Spinal cord (tissue), 10 donors: ENCODE measurements around the gene PPP4R2. TPM values are rescaled to one million over a fixed set of nuclear protein-coding genes. Genes with fewer than 3 reads are reported as not detected.

Source experiments
- DNase-seq, 6 donors: peaks; one replicate each; pipeline versions ENCODE4 v3.0.0 to v3.0.0-alpha.2; 2013 to 2015; ENCODE audit warnings: low spot score in 6 of 6, low read depth in 4 of 6
- H3K27ac ChIP-seq: one replicate; pipeline ENCODE4 v1.5.1; 2013; ENCODE audit warnings: low read depth, low read length, control low read depth
- H3K27me3 ChIP-seq: one replicate; pipeline ENCODE4 v1.6.1; 2013; ENCODE audit warnings: low read length; ENCODE audit not compliant: control insufficient read depth, insufficient read depth
- H3K36me3 ChIP-seq: one replicate; pipeline ENCODE4 v1.6.1; 2013; ENCODE audit warnings: low read length; ENCODE audit not compliant: control insufficient read depth, insufficient read depth
- H3K4me1 ChIP-seq: one replicate; pipeline ENCODE4 v1.6.1; 2013; ENCODE audit warnings: low read length; ENCODE audit not compliant: control insufficient read depth, insufficient read depth
- H3K4me3 ChIP-seq: one replicate; pipeline ENCODE4 v1.5.1; 2013; ENCODE audit warnings: low read depth, low read length, control low read depth
- H3K9me3 ChIP-seq: one replicate; pipeline ENCODE4 v1.6.1; 2013; ENCODE audit warnings: low read length; ENCODE audit not compliant: control insufficient read depth, insufficient read depth
- WGBS: methylation state at CpG from one replicate; pipeline ENCODE4 v1.1.5; 2013; ENCODE audit warnings: missing lambda C conversion rate; ENCODE audit not compliant: insufficient coverage; 5-methylcytosine and 5-hydroxymethylcytosine counted together
- polyA plus RNA-seq, 2 donors: library from polyadenylated mRNA; unstranded; fragments of 120-200 nt; gene quantifications; one replicate each; pipeline ENCODE4 v1.2.1, GENCODE V29; 2013; ENCODE audit not compliant: insufficient read length in 2 of 2
- total RNA-seq, 2 donors: library from RNA; depleted of rRNA in 1 of 2; stranded (reverse); fragments of 120-200 nt in 1 of 2; fragments of >200 nt in 1 of 2; gene quantifications; one replicate each; pipeline versions ENCODE4 v1.2.3 to v1.2.4, GENCODE V29; 2013 to 2014
- donor health status: healthy.

PPP4R2 gene
- total and polyA plus RNA-seq, 4 donors: 37.7 to 94.7 (median 58.8) TPM

DNA sequence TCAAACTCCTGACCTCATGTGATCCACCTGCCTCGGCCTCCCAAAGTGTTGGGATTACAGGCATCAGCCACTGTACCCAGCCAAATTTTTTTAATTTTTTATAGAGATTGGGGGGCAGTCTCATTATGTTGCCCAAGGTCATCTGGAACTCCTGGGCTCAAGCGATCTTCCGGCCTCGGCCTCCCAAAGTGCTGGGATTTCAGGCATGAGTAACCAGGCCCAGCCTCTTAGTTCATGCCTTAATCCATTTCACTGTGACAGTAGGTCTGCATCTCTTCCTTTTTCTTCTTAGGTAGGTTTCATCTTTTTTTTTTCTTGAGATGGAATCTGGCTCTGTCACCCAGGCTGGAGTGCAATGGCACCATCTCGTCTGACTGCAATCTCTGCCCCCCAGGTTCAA, 37.3 kb upstream of the PPP4R2 start:
- H3K27ac ChIP-seq: no peak overlapping the region
- 100% methylated on average over 3 of the region's 5 CpGs for WGBS

DNA sequence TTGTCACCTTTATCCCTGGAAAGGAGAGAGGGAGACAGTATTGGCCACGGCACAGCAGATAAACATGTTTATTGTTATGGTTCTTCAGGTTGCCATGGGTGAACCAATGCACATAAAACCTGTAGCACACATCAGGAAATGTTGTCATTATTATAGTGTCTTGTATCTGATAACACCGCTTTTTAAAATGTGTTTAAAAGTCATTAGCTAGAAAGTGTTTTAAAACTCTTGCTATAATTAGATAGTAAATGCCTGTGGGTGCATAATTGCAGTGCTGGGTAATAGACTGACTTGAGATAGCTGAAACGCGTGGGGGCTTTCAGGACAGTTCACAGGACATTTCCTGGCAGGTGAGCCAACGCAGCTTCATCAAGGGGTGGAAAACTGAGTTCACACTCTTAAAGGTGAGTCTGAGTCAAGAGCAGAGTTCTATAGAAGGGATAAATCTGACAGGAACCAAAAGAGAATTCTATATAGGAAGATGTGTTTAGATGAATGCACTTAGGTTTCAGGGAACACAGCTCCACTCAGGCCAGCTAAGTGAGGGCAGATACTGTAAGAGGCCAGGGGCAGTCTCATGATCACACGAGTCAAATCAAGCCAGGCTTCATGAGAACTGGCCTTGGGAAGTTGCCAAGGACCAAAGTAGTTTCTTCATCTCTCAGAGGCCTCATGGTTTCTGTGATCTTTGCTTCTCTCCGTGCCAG, 35.6 kb upstream of the PPP4R2 start:
- WGBS: 59% methylated on average over 5 of the region's 7 CpGs

More for the DNA sequence above, 37.3 kb upstream of the PPP4R2 start:
- Histone ChIP-seq H3K36me3 (no peaks in the 10 kb centered on the region), H3K4me3 (no peak overlapping the region), H3K27me3 (no peaks in the 10 kb centered on the region), H3K4me1 (peaks cover 10% of the 10 kb centered on the region), H3K9me3 (no peaks in the 10 kb centered on the region)
- no peak for DNase-seq

DNA sequence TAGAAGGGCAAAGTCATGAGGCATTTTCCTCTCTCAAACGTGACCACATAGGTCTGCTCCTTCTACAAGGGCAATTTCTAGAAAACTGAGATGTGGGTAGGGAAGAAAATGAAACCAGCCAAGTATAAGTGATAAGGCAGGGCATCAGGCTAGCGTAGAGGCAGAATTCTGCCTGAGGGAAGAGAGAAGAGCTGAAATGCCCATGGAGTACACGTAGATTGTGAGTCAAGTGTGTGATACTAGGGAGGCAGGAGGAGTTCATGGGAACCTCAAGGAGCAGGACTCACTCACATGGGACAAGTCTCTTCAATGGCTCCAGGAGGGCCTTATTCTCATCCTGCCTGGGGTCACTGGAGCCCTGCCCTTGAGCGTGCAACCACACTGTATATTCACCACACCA, 34.9 kb upstream of the PPP4R2 start:
- WGBS: 100% methylated on average over 2 of the region's 4 CpGs
- peak overlapping the region; percentile 33 for H3K27ac ChIP-seq
- H3K4me3 ChIP-seq: no peak overlapping the region
- no peak for DNase-seq
- no peaks in the 10 kb centered on the region for H3K9me3 ChIP-seq
- H3K4me1 ChIP-seq: peaks cover 10% of the 10 kb centered on the region
- no peaks in the 10 kb centered on the region for H3K27me3 ChIP-seq
- no peaks in the 10 kb centered on the region for H3K36me3 ChIP-seq

More for the DNA sequence above, 35.6 kb upstream of the PPP4R2 start:
- H3K4me1 ChIP-seq: peaks cover 10% of the 10 kb centered on the region
- DNase-seq: peak in 2 of 6 donors; percentile 30 to 42
- no peaks in the 10 kb centered on the region for H3K9me3 ChIP-seq
- no peaks in the 10 kb centered on the region for H3K27me3 ChIP-seq
- no peaks in the 10 kb centered on the region for H3K36me3 ChIP-seq
- H3K4me3 ChIP-seq: no peak overlapping the region
- no peak overlapping the region for H3K27ac ChIP-seq

DNA sequence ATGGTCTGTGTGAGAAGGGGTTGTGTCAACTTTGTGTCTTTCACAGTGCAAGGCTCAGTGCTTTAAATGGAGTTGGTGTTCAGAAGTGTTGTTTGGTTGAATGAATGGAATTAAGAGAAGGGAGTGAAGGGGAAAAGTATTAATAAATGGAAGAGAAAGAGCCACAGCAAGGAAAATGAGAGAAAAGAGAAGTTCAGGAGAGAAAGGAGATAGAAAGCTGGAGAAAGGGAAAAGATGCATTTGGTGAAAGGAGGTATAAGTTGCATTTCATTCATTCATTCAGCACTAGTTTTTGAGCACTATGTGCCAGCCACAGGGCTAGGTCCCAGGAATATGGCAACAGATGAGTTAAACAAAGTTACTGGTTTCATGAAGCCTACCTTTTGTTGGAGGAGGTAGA, 34.3 kb upstream of the PPP4R2 start:
- Histone ChIP-seq H3K4me1 (peaks cover 8% of the 10 kb centered on the region), H3K9me3 (no peaks in the 10 kb centered on the region), H3K4me3 (no peak overlapping the region), H3K36me3 (no peaks in the 10 kb centered on the region), H3K27me3 (no peaks in the 10 kb centered on the region), H3K27ac (peak overlapping the region; percentile 33)
- no peak for DNase-seq

DNA sequence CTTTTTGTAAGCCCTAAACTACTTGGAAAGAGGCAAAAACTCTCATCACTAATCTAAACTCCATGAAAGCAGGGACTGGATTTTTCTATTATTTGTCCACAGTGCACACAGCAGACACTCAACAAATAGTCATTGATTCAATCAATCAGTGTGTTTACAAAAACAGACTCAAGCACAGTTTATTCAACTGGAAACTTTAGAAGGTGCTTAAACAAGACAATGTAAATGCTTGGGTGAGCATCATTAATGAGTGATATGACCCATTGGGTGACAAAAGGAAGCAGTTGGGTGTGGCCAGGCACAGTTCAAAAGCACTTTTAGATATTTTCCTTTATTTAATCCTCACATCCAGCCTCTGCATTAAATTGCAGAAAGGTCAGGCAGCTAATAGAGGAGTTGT, 32.0 kb upstream of the PPP4R2 start:
- H3K36me3 ChIP-seq: no peaks in the 10 kb centered on the region
- DNase-seq: no peak
- peaks cover 6% of the 10 kb centered on the region for H3K4me1 ChIP-seq
- H3K9me3 ChIP-seq: no peaks in the 10 kb centered on the region
- H3K4me3 ChIP-seq: no peak overlapping the region
- H3K27ac ChIP-seq: no peak overlapping the region
- no peaks in the 10 kb centered on the region for H3K27me3 ChIP-seq

DNA sequence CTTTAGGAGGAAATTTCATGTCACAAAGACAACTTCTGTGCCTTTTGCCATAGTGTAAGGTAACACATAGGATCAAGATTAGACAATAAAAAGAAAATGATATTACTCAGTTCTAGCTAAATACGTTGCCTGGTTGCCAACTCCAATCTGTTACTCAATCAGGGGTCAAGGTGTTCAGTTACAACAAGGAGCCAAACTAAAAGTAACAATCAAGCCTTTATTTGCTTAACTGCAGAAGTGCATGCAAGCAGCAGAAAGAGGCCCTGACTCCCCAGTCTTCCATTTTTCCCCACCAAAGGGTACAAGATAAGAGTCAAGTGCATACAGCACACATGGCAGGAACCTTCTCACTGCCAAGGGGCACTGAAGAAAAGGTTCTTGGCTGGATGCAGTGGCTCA, 28.3 kb upstream of the PPP4R2 start:
- no peak for DNase-seq
- Histone ChIP-seq H3K4me3 (no peak overlapping the region), H3K27ac (no peak overlapping the region), H3K36me3 (no peaks in the 10 kb centered on the region), H3K9me3 (no peaks in the 10 kb centered on the region), H3K27me3 (no peaks in the 10 kb centered on the region), H3K4me1 (no peaks in the 10 kb centered on the region)
- no CpG with 5 or more reads among the region's 1 CpG for WGBS

DNA sequence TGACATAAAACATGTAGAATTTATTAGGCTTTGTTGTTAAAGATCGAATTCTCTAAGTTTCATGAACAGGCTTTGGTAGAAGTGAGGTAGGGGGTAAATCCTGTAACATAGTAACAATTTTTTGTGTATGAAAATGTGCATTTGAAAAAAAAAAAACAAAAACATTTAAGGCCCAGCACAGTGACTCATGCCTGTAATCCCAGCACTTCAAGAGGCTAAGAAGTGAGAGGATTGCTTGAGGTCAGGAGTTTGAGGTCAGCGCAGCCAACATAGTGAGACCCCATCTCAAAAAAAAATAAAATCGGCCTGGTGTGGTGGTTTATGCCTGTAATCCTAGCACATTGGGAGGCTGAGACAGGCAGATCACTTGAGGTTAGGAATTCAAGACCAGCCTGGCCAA, 26.8 kb upstream of the PPP4R2 start:
- no peaks in the 10 kb centered on the region for H3K36me3 ChIP-seq
- no CpG with 5 or more reads among the region's 3 CpGs for WGBS
- no peaks in the 10 kb centered on the region for H3K9me3 ChIP-seq
- H3K4me3 ChIP-seq: no peak overlapping the region
- H3K27me3 ChIP-seq: no peaks in the 10 kb centered on the region
- DNase-seq: no peak
- H3K4me1 ChIP-seq: no peaks in the 10 kb centered on the region
- H3K27ac ChIP-seq: no peak overlapping the region

DNA sequence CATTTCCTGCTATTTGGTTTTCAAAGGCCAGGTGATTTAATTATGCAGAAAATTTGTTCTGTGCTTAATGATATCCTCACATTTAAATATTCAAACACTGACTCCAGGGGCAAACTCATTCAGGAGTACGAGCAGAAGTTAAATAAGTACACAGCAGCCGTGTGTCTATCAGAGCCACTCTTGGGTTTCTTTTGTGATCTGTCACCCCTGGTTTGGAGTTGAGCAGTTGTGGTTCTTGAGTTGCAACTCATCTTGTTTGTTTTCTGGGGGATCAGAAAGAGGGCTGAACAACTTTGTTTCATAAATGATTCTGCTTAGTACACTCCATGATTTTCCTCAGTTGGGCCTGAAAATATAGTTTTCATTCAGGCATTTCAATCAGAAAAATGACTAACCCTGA, 25.7 kb upstream of the PPP4R2 start:
- H3K9me3 ChIP-seq: no peaks in the 10 kb centered on the region
- H3K4me3 ChIP-seq: no peak overlapping the region
- no peaks in the 10 kb centered on the region for H3K4me1 ChIP-seq
- DNase-seq: no peak
- H3K36me3 ChIP-seq: no peaks in the 10 kb centered on the region
- H3K27me3 ChIP-seq: no peaks in the 10 kb centered on the region
- WGBS: 93% methylated on average over 2 of the region's 2 CpGs
- H3K27ac ChIP-seq: no peak overlapping the region

DNA sequence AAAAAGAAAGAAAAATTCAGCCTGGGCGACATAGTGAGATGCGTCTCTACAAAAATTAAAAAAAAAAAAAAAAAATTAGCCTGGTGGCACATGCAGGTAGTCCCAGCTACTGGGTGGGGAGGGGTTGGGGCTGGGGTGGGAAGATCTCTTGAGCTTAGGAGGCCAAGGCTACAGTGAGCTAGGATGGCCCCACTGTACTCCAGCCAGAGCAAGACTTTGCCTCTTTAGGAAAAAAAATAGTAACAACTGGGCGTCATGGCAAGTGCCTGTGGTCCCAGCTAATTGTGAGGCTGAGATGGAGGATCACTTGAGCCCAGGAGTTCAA, 23.9 kb upstream of the PPP4R2 start:
- 63% methylated on average over 1 of the region's 3 CpGs for WGBS
- Histone ChIP-seq H3K4me1 (no peaks in the 10 kb centered on the region), H3K27ac (no peak overlapping the region), H3K9me3 (no peaks in the 10 kb centered on the region), H3K36me3 (no peaks in the 10 kb centered on the region), H3K4me3 (no peak overlapping the region), H3K27me3 (no peaks in the 10 kb centered on the region)
- DNase-seq: no peak

DNA sequence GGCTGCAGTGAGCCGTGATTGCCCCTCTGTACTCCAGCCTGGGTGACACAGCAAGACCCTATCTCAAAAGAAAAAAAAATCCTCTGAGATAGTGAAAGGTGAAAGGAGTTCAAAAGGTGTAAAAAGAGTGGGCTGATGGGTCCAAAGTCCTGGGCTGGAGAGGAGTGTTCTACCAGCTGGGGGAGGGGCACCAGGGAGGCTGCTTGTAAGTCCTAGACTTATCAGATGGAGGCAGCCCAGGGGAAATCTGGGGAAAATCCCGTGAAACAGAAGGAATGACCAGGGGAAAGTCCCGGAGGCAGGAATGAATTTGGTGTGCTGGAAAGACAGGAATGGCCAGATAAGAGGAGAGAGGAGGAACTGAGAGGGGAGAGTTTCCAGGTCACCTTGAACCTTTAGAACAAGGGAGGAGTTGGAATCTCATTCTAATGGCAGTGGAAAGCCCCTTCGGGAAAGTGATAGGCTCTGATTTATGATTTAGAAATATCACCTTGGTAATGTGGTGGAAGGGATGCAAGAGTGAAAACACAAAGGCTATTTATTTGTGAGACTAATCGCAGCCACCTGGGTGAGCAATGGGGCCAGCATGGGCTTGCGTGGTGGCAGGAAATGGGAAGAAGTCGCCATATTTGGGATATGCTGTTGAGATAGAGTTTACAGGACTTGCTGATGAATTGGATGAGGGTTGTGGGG, 23.4 kb upstream of the PPP4R2 start:
- H3K4me1 ChIP-seq: no peaks in the 10 kb centered on the region
- 61% methylated on average over 7 of the region's 7 CpGs for WGBS
- H3K27me3 ChIP-seq: no peaks in the 10 kb centered on the region
- no peaks in the 10 kb centered on the region for H3K9me3 ChIP-seq
- H3K36me3 ChIP-seq: no peaks in the 10 kb centered on the region
- DNase-seq: no peak
- no peak overlapping the region for H3K4me3 ChIP-seq
- H3K27ac ChIP-seq: no peak overlapping the region
